ENCODE data around the gene GPR142. TPM values are rescaled to one million over a fixed set of nuclear protein-coding genes. Genes with fewer than 3 reads are reported as not detected.
A peak's percentile ranks its signal among the peaks of the same experiment; 100 is the strongest.

Gene GPR142
- total and polyA plus RNA-seq, 2 donors from 2014 or later, result not detected

GRCh38 chr17:74414510-74414909 lies 47.2 kb downstream of the GPR142 start:
- Histone ChIP-seq H3K36me3 (ENCODE audit: control insufficient read depth in 2 of 3, insufficient read depth in 3 of 3, low read length in 3 of 3) (no peaks in the 10 kb centered on the region), H3K27ac (ENCODE audit: low read depth in 2 of 2, low read length in 2 of 2) (no peak overlapping the region), H3K4me1 (ENCODE audit: control insufficient read depth in 2 of 3, insufficient read depth in 2 of 3, low read depth in 1 of 3, low read length in 3 of 3) (peaks cover 0 to 6% (median 4%) of the 10 kb centered on the region in 3 donors), H3K27me3 (ENCODE audit: control insufficient read depth, insufficient read depth, low read length) (no peaks in the 10 kb centered on the region), H3K9ac (ENCODE audit: low read length in 3 of 3) (no peak overlapping the region), H3K9me3 (ENCODE audit: control insufficient read depth in 2 of 3, insufficient read depth in 1 of 3, low read length in 3 of 3) (no peaks in the 10 kb centered on the region), H3K4me3 (ENCODE audit: low read length in 3 of 3) (no peak overlapping the region)
- no peak for FAIRE-seq
- DNase-seq, result no peak
- intact Hi-C loops (cut with DNase I), result no loop called here
- TF ChIP-seq CTCF (IDR thresholded peaks at IDR 0.05; ENCODE audit: borderline replicate concordance, extremely low read depth, insufficient read depth), result no peak

- H3K36me3 ChIP-seq (ENCODE audit: control insufficient read depth in 2 of 3, insufficient read depth in 3 of 3, low read length in 3 of 3), result no peaks in the 10 kb centered on the region
- DNase-seq, result no peak
- H3K4me1 ChIP-seq (ENCODE audit: control insufficient read depth in 2 of 3, insufficient read depth in 2 of 3, low read depth in 1 of 3, low read length in 3 of 3), result peaks cover 0 to 6% (median 4%) of the 10 kb centered on the region in 3 donors
- H3K27ac ChIP-seq (ENCODE audit: low read depth in 2 of 2, low read length in 2 of 2), result no peak overlapping the region
- no peaks in the 10 kb centered on the region for H3K9me3 ChIP-seq (ENCODE audit: control insufficient read depth in 2 of 3, insufficient read depth in 1 of 3, low read length in 3 of 3)
- intact Hi-C loops (cut with DNase I), result no loop called here
- no peaks in the 10 kb centered on the region for H3K27me3 ChIP-seq (ENCODE audit: control insufficient read depth, insufficient read depth, low read length)
- no peak for TF ChIP-seq CTCF (IDR thresholded peaks at IDR 0.05; ENCODE audit: borderline replicate concordance, extremely low read depth, insufficient read depth)
- no peak overlapping the region for H3K4me3 ChIP-seq (ENCODE audit: low read length in 3 of 3)
- no peak overlapping the region for H3K9ac ChIP-seq (ENCODE audit: low read length in 3 of 3)
- no peak for FAIRE-seq
These were observed 48.5 kb downstream of the GPR142 start for GRCh38 chr17:74415608-74416396.

GRCh38 chr17:74417178-74418045 lies 50.1 kb downstream of the GPR142 start:
- no peak overlapping the region for H3K4me3 ChIP-seq (ENCODE audit: low read length in 3 of 3)
- FAIRE-seq, result no peak

More at GRCh38 chr17:74417178-74418045, 50.1 kb downstream of the GPR142 start:
- Histone ChIP-seq H3K27ac (ENCODE audit: low read depth in 2 of 2, low read length in 2 of 2) (no peak overlapping the region), H3K9me3 (ENCODE audit: control insufficient read depth in 2 of 3, insufficient read depth in 1 of 3, low read length in 3 of 3) (no peaks in the 10 kb centered on the region), H3K36me3 (ENCODE audit: control insufficient read depth in 2 of 3, insufficient read depth in 3 of 3, low read length in 3 of 3) (no peaks in the 10 kb centered on the region), H3K9ac (ENCODE audit: low read length in 3 of 3) (no peak overlapping the region), H3K27me3 (ENCODE audit: control insufficient read depth, insufficient read depth, low read length) (no peaks in the 10 kb centered on the region), H3K4me1 (ENCODE audit: control insufficient read depth in 2 of 3, insufficient read depth in 2 of 3, low read depth in 1 of 3, low read length in 3 of 3) (peaks cover 0 to 6% (median 4%) of the 10 kb centered on the region in 3 donors)
- peak in 1 of 5 donors; percentile 43 for DNase-seq
- TF ChIP-seq CTCF (IDR thresholded peaks at IDR 0.05; ENCODE audit: borderline replicate concordance, extremely low read depth, insufficient read depth), result no peak
- intact Hi-C loops (cut with DNase I), result no loop called here

All from kidney (tissue), 14 donors.